HK-2 (cell line): ENCODE data around the gene SOX6.
"Not testable (repeated sequence)": the region's sequence is repeated elsewhere in the genome, so short reads cannot be mapped to it uniquely, and the experiment has no call there.

Experiments used
- DNase-seq: peaks from one replicate; pipeline ENCODE4 v3.0.0-alpha.2; 2018; ENCODE audit not compliant: unreplicated experiment

The SOX6 gene

DNA sequence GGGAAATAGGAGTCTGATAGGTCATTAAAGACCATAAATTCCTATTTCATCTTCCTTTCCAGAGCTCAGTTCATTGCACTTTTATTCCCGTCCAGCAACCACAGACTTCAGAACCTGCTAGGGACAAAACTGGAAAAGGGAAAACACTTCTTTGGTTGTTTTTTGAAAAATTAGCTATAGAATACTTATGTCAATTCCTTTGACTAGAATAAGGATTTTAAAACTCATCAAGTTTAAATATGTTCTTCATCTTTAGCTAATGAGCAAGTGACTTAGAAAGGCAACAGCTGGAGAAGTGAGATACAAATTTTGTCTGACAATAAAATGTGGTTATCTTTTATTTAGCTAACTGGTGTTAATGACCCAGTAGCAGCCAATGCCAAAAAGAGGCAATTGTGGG, 206.9 kb downstream of the SOX6 start:
- DNase-seq = no peak

DNA sequence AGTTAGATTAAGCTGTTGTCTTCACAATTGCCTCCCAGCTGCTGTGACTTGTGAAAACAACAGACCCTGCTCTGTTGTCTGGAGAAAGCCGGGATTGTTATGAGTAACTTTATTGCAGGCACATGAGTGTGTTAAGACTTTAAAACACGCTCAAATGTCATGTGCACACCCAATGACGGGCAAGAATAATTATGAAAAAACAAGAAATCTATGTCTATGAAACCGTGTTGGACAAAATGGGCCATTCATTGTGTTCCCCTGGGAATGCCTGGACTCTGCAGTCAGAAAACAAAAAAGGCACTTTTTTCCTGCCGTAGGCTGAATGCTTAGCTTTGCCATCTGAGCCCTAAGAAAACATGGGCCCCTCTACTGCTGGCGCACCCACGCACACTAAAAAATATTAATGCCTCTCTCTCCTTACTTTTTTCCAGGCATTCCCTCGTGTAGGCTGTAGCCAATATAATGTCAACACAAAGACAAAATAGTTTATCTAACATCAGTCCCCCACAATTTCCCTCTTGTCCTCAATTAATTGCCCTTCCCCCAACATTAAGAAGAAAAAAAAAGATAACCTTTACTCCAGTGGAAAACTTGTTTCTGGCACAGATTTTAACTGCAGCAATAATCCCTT, 207.9 kb downstream of the SOX6 start:
- DNase-seq = no peak

DNA sequence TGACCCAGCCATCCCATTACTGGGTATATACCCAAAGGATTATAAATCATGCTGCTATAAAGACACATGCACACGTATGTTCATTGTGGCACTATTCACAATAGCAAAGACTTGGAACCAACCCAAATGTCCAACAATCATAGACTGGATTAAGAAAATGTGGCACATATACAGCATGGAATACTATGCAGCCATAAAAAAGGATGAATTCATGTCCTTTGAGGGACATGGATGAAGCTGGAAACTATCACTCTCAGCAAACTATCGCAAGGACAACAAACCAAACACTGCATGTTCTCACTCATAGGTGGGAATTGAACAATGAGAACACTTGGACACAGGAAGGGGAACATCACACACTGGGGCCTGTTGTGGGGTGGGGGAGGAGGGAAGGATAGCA, 209.4 kb downstream of the SOX6 start:
- not testable (repeated sequence) for DNase-seq

DNA sequence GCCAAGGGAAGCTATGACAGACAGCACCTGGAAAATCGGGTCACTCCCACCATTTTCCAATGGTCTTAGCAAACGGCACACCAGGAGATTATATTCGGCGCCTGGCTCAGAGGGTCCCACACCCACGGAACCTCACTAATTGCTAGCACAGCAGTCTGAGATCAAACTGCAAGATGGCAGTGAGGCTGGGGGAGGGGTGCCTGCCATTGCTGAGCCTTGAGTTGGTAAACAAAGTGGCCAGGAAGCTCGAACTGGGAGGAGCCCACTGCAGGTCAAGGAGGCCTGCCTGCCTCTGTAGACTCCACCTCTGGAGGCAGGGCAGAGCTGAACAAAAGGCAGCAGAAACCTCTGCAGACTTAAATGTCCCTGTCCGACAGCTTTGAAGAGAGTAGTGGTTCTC, 214.7 kb downstream of the SOX6 start:
- DNase-seq = not testable (repeated sequence)

DNA sequence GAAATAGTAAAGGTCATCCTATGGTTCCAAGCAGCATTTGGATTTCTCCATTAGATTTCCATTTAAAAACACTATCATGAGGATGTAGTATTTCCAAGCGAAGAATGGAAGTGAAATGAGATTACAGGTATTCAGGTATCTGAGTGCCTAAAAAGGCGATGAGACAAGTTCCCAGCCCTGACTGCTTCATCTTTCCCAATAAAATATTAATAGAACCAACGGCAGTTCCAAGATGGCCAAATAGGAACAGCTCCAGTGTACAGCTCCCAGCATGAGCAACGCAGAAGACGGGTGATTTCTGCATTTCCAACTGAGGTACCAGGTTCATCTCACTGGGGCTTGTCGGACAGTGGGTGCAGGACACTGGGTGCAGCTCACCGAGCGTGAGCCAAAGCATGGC, 215.2 kb downstream of the SOX6 start:
- DNase-seq = not testable (repeated sequence)

DNA sequence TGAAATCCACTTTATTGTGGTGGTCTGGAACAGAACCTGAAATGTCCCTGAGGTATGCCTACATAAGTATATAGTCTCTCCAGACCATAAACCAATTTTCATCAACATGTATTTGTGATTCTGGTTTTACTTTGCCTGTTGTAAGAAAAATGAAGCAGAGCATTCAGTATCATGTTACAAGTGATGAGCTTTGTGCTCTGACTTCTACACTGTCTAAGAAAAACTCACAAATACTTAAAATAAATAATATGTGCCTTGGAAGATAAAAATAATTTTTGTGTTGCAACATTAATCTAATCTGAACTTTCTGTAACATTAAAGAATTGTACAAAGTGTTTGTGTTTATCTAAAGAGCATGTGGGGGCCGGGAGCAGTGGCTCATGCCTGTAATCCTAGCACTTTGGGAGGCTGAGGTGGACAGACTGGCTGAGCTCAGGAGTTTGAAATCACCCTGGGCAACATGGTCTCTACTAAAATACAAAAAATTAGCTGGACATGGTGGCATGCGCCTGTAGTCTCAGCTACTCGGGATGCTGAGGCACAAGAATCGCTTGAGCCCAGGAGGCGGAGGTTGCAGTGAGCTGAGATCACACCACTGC, 219.5 kb downstream of the SOX6 start:
- no peak for DNase-seq

DNA sequence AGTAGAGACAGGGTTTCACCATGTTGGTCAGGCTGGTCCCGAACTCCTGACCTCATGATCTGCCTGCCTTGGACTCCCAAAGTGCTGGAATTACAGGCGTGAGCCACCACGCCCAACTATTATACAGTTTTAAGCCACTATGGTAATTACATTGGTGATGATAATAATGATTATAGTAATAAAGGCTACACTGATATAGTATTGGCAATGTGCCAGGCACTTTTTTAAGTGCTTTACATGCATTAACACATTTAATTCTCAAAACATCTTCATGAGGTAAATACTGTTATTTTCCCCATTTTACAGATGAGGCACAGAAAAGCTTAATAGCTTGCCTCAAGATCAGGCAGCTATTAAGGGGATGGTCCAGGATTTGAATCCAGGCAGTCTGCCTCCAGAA, 222.5 kb downstream of the SOX6 start:
- DNase-seq = no peak

DNA sequence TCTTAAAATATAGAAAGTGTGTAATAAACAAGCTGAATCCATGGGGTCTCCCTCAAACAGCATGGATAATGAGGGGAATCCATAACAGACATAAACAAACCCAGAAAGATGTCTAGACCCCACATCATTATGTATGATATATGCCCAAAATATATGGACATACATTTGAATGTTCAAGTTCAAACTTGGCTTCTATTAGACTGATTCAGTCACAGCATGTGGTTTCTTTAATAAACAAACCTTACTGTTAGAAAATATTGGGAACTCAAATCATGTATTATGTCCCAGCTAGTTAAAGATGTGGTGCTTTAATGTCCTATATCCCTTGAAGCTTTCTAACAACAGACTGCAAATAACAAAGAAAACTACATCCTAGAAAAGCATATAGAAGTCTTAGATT, 228.6 kb downstream of the SOX6 start:
- DNase-seq = no peak

DNA sequence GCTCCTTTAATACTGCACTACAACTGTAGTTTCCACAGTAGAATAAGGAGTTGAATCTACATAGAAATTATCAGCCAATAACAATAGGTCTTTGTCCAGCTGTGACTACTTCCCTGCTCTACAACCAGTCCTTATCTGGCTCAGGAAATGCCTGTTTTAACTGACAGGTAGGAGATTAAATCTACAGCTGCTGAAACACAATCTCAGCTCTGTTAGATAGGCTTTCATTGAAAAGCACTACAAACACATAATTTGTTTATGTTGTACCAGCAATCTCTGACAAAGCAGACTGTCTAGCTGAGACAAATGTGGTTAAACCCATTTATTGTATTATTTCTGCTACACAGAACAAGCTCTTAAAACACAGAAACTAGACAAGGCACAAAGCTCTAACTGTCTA, 230.0 kb downstream of the SOX6 start:
- no peak for DNase-seq

DNA sequence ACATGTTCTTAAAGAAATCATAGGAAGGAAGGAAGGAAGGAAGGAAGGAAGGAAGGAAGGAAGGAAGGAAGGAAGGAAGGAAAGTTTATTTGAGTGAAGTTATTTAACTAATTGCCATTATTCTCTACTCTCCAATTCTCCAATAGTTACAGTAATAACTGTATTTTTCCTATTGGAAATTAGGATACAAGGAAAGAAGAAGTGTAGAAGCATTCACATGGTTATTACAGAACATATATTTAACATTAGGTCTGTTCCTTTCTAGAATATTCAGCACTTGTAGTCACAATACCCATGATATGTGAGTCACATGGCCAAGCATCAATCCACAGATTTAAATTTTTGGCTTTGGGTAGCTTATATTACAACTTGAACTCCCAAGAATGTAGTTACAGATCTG, 230.6 kb downstream of the SOX6 start:
- no peak for DNase-seq

DNA sequence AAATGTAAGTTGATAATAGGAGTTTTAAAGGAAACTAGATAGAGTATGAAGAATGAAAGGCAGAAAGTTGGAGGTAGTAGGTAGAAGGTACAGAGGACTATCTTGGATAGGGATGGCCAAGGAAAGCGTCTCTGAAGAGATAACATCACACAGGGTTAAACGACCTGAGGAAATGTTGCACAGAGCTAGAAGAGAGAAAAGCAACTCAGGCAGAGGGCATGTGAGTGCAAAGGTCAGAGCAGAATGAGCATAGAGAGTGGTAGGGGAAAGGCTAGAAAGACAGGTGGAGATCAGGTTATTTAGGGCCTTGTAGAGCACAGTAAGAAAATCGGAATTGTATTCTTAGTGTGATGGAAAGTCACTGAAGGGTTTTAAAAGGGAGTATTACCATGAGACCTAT, 232.0 kb downstream of the SOX6 start:
- DNase-seq = no peak

DNA sequence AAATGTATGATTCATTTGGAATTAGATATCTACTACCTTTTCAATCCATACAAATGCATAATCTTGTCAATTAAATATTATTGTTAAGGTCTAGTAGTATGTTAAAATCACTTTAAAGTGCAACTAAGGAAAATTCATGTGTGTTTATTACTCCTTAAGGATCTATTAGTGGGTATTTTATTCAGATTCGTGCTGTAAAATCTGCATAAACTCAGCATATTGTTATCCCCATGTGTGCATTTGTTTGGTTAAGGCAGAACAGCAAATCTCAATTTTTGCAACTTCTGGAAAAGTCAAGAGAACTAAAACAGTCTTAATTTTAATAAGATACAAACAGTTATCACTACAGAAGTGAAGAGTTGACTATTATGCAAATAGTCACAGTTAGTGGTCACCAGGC, 234.5 kb downstream of the SOX6 start:
- no peak for DNase-seq

DNA sequence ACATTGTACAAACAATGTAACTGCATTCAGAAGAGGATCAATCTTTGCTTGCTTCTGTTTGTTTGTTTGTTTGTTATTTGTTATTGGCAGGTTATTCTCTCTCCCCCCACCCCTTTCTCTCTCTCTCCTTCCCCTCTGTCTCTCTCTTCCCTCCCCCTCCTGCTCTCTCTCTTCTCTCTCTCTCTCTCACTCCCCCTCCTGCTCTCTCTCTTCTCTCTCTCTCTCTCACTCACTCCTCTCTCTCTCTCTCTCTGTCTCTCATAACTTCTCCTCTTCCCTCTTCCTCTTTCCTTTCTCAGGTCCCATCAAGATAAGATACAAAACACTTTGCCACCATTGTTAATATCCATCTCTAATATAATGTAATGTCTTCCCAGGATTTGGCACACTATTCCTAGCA, 236.3 kb downstream of the SOX6 start:
- DNase-seq = no peak

DNA sequence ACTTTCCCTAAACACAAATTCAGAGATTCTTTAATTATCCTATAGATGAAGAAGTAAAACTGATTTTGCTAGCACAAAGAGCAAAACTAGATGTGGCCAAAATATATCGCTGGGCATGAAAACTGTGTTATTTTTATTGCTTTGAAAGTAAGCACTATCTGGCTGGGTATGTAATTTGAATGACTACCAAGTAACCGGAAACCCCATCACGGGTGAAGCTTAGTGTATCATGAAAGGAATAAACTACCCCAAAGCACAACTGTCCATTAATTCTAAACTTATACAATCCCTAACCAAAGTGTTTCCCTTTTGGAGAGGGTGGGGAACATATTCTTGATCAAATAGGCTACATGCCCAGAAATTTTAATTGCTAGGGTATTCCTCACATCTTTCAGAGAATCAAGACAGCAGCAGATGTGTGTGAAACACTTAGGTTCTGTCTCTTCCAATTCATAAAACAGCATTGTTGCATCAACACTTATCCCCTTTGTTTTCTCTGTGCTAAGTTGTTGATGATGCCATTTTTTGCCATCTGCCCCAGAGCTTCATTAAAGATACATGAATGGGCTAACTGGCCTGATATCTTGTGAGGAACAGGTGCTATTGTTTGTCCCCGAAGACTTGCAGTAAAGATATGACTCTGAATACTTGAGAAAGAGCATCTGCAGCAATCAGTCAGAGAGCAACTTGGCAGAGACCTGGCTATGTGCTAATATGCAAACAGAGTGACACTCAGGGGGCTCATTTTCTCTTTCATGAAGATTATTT, 238.2 kb downstream of the SOX6 start:
- DNase-seq = no peak

DNA sequence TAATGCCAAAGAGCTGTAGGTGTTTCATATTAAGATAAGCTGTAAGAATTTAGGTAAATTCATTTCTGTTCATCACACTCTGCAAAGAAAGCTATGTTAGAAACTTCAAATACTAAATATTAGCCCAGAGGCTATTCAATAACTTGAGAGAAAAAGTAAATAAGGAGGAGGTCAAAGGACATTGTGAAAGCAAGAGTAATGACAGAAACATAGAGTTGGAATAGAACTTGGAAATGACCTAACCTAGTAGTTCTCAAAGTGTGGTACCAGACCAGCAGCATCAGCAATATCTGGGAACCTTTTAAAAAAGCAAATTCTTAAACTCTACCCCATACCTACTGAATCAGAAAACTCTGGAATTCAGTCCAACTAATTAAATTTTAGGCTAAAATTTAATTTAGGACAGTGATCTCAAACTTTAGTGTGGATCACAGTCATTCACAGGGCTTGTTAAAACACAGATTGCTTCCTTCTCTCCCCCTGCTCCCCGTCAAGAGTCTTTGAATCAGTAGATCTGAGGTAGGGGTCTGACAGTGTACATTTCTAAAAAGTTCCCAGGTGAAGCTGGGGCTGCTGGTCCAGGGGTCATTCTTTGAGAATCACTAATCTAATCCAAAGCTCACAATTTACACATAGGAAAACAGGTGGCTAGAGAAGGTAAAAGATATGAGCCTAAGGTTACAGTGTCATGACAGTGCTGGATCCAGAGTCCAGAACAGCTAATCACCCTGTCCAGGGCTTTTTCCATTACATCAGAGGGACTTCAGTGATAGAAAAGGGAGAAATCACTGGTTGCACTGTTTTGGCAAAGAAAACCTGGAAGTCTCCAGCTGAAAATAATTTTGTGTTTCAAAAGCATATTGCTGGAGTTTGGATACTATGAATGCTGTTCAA, 241.1 kb downstream of the SOX6 start:
- DNase-seq = no peak

DNA sequence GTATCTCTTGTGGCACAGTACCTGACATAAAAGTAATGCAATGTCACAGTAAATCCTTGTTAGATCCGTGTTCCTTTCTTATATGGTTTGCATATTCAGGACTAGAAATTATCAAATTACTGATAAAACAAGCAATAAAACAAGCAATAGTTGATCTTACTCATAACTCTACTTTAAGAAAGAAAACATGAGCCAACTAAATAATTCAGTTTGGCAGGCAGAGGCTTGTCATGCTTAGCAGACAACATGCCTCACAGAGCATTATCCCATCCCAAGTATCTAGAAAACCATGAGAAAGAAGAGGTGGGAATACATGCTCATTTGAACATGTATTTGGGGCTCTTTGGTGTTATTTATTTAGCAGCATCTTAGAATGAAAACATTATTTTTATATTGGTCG, 241.9 kb downstream of the SOX6 start:
- DNase-seq = no peak

DNA sequence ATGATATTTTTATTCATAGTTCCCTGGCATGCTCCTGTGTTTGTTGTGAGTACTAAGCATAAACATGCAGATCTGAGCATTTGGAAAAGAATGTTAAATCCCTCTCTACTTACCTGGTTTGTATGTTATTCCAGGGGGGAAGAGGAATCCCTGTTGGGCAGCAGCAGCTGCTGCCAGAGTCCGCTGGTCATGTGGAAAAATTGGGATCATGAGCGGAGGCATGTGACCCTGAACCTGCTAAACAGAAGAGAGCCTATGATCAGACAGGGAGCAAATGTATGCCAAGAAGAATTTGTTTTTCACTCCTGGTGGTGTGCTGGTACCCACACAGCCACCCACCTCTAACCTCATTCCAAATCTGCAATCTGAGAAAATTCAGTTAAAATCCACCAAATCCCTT, 244.7 kb downstream of the SOX6 start:
- DNase-seq = no peak

DNA sequence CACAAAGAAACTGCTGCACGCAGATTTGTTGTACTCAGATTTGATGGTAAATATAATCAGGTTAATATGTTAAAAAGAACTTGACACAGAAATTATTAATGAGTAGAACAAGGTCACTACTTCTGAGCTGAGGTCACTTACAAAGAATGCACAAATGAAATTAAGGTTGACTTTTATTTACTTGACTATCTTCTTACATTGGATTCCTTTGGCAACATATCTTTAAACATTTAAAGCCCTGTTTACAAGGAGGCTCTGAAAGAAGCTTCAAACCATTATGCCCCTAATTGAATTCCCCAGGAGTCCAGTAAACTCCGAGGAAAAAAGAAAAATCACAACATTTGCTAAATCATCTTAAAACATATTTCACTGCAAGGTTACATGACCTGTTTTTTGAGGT, 245.5 kb downstream of the SOX6 start:
- no peak for DNase-seq

DNA sequence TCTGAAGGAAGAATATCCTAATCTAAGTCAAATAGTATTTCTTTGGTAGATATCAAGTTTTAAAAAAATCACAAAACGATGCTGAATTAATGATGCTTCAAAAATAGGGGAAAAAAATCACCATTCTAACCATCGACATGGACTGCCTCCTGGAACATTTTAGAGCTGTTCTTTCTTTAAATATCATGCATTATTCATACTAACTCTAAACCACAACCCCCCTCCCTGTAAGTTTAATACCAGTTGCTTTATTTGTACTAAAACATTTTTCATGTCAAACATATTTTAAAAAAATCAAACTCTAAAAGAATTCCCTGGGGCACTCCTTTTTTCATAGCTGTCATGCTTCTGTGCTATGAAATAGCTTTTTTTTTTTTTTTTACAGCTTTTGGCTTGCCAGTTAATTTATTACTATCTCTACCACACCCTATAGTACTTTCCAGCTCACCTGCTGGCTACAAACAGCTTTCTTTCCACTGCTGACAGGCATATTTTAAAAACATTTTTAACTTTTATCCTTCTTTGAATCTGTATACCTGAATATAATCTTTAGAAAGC, 256.9 kb downstream of the SOX6 start:
- DNase-seq = no peak

DNA sequence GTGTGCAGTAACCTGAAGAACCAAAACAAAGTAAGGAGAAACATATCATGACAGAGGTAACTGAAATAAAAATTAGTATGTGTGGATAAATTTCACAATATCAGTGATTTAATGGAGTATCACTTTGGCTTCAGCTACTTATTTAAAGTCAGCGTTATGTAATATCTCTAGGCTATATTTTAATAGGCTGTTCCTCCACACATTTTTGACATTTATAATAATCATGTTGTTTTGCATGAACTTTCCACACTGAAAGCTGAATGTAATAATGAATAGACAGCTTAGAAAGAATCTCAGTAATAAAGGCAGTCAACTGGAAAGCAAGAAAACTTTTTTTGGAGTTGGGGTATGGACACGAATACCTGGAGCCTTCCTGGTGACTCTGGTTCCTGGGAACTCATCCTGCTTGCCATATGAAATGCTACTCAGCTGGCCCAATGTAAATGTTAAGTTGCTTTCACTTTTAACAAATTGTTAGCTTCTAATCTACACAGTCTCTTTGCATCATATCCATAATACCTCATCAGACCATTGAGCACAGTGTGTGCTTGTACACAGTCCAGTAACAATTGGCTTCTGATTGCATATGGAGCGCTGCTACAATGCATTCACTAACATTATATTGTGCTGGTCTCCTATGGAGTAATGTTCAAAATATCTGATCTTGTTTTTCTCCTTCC, 257.7 kb downstream of the SOX6 start:
- no peak for DNase-seq

DNA sequence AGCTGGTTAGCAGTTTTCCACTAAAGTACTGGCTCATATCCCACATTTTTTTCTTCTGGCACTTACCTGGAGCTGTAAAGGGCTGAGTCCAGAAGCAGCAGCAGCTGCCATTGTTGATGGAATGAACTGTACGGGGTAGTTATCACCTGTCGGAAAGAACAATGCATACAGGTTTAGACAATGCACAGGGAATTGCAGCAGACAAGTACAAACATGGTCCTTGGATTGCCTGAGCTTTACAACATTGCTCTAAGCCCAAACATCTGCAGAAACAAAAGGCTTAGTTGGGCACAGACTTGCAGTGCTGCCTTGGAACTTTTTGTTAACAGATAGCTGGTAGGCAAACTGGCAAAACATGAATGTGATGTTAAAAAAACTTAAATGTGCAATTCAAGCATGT, 258.8 kb downstream of the SOX6 start:
- no peak for DNase-seq
